HL-60 (cell line): ENCODE data around the gene KRTAP9-4.

Experiments
- DNase-seq, 2 experiments: peaks; one replicate each; pipeline ENCODE4 v3.0.0-alpha.2; 2010 to 2020; ENCODE audit warnings: low read depth in 1 of 2, low spot score in 1 of 2
- H3K27ac ChIP-seq: fragments of 250-450 bp; sonication (Bioruptor Pico); replicated peaks from 2 replicates; pipeline ENCODE4 v1.5.1; 2020; ENCODE audit warnings: mild to moderate bottlenecking, moderate library complexity
- H3K27me3 ChIP-seq: fragments of 250-450 bp; sonication (Bioruptor Pico); 2 replicates; pipeline ENCODE4 v1.5.1; 2021; ENCODE audit warnings: mild to moderate bottlenecking, moderate library complexity; ENCODE audit not compliant: insufficient read depth, poor library complexity, severe bottlenecking
- H3K4me3 ChIP-seq: replicated peaks from 2 replicates; pipeline ENCODE4 v1.5.1; 2011; ENCODE audit warnings: mild to moderate bottlenecking, control low read depth, low read length; ENCODE audit not compliant: insufficient read depth
- CTCF ChIP-seq: IDR thresholded peaks from one replicate; pipeline ENCODE4 v1.5.1; 2011; ENCODE audit warnings: low read length, control low read depth, inconsistent platforms; ENCODE audit not compliant: insufficient read depth
- GABPA ChIP-seq: IDR thresholded peaks from 2 replicates; pipeline ENCODE4 v1.6.1; 2012; ENCODE audit warnings: low read depth
- POLR2AphosphoS5 ChIP-seq: IDR thresholded peaks from 2 replicates; pipeline ENCODE4 v1.6.1; 2012; ENCODE audit warnings: low read depth
- REST ChIP-seq: IDR thresholded peaks from 2 replicates; pipeline ENCODE4 v1.6.1; 2012; ENCODE audit warnings: low read depth; ENCODE audit not compliant: insufficient replicate concordance
- SPI1 ChIP-seq: IDR thresholded peaks from 2 replicates; pipeline ENCODE4 v1.6.1; 2012; ENCODE audit warnings: low read depth, mild to moderate bottlenecking, borderline replicate concordance

The KRTAP9-4 gene

GRCh38 chr17:41263212-41263611, 13.7 kb downstream of the KRTAP9-4 start:
- no peaks in the 10 kb centered on the region for H3K27me3 ChIP-seq
- H3K4me3 ChIP-seq: no peak overlapping the region
- no peak for TF ChIP-seq CTCF
- no peak for TF ChIP-seq REST
- TF ChIP-seq GABPA: no peak
- TF ChIP-seq SPI1: no peak
- no peak for TF ChIP-seq POLR2AphosphoS5
- no peak overlapping the region for H3K27ac ChIP-seq
- no peak for DNase-seq

GRCh38 chr17:41264599-41264998, 15.1 kb downstream of the KRTAP9-4 start:
- DNase-seq: no peak
- TF ChIP-seq SPI1 (no peak), POLR2AphosphoS5 (no peak), CTCF (no peak), REST (no peak), GABPA (no peak)
- no peak overlapping the region for H3K27ac ChIP-seq
- H3K4me3 ChIP-seq: no peak overlapping the region
- H3K27me3 ChIP-seq: no peaks in the 10 kb centered on the region

- Histone ChIP-seq H3K27ac (no peak within 1 kb of the TSS), H3K27me3 (no peaks in the 10 kb centered on the region), H3K4me3 (no peak within 1 kb of the TSS)
- DNase-seq: no peak
- TF ChIP-seq SPI1 (no peak), CTCF (no peak), POLR2AphosphoS5 (no peak), GABPA (no peak), REST (no peak)
These were observed 15.6 kb downstream of the KRTAP9-4 start, which contains the start of gene KRTAP9-6 for GRCh38 chr17:41265078-41265477. Gene KRTAP9-6 (plus strand): TSS chr17:41265378. CDS start chr17:41265378, 0 bp downstream.
